GM23248 (cell line): ENCODE measurements around the gene ALPK1.

Source experiments
- EZH2 ChIP-seq: fragments of 200-600 bp; sonication (generic); IDR thresholded peaks from 2 replicates; pipeline ENCODE4 v1.6.1; 2018; ENCODE audit warnings: antibody characterized with exemption, mild to moderate bottlenecking; ENCODE audit not compliant: insufficient read depth, poor library complexity, severe bottlenecking
- EZH2phosphoT487 ChIP-seq: fragments of 200-600 bp; sonication (generic); IDR thresholded peaks from 2 replicates; pipeline ENCODE4 v1.6.1; 2018; ENCODE audit warnings: antibody characterized with exemption, moderate library complexity, mild to moderate bottlenecking, low read depth; ENCODE audit not compliant: insufficient read depth

- TF ChIP-seq EZH2 (no peak), EZH2phosphoT487 (no peak)
Observed at GRCh38 chr4:112279882-112280315, 17.3 kb upstream of the ALPK1 start.
